UCSD-AML1 (cell line): ENCODE results near the gene DDX54.
"Not testable (repeated sequence)": the region's sequence is repeated elsewhere in the genome, so short reads cannot be mapped to it uniquely, and the experiment has no call there.

Source experiments
- DNase-seq: peaks from one replicate; lab custom pipeline; 2025; ENCODE audit not compliant: unreplicated experiment; lab: John Stamatoyannopoulos, UW

The DDX54 gene

GRCh38 chr12:113127791-113128199 lies 57.5 kb downstream of the DDX54 start:
- DNase-seq: no peak

GRCh38 chr12:113120670-113121370 lies 64.5 kb downstream of the DDX54 start:
- no peak for DNase-seq

GRCh38 chr12:113119980-113120669 lies 65.2 kb downstream of the DDX54 start:
- DNase-seq: no peak

DNA sequence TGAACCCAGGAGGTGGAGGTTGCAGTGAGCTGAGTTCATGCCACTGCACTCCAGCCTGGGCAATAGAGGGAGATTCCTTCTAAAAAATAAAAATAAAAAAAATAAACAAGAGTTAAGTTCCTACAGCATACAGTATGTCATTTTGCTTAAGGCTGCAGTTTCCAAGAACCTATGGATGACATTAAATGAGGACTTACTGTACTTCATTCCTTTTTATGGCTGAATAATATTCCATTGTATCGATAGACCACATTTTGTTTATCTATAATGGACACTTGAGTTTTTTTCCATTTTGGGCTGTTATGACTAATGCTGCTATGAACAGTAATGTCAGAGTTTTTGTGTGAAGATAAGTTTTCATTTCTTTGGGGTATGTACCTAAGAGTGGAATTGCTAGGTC lies 67.1 kb downstream of the DDX54 start:
- no peak for DNase-seq

GRCh38 chr12:113117684-113118083 lies 67.6 kb downstream of the DDX54 start:
- not testable (repeated sequence) for DNase-seq

- DNase-seq: no peak
Measured at GRCh38 chr12:113116875-113117274, 68.4 kb downstream of the DDX54 start.

DNA sequence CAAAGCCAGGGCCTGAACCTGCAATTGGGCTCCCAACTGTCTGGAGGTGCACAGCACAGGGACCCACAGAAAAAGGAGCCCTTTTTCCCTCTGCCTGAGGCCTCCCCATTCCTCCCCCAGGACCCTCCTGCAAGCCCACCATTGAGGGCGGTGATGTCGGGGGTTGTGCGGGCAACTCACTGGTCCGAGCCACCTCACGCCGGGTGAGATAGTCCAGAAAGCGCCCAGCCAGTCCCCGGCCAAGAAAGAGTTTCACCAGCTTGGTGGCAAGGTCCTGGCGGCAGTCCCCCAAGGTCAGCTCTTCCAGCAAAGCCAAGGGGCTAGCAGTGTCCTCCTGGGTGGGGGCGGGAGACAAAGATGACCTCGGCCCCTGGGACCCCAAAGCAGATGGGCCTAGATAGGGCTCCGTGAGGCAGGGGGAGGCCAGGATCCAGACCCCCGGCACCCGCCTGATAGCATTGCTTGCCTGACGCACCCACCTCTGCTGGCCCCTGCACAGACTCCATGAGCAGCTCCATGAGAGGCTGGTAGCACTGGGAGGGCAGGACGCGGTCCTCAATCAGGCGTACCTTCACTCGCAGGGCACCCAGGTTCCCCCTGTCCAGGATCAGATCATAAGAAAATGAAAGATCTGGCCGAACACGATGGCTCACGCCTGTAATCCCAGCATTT lies 69.7 kb downstream of the DDX54 start:
- no peak for DNase-seq

DNA sequence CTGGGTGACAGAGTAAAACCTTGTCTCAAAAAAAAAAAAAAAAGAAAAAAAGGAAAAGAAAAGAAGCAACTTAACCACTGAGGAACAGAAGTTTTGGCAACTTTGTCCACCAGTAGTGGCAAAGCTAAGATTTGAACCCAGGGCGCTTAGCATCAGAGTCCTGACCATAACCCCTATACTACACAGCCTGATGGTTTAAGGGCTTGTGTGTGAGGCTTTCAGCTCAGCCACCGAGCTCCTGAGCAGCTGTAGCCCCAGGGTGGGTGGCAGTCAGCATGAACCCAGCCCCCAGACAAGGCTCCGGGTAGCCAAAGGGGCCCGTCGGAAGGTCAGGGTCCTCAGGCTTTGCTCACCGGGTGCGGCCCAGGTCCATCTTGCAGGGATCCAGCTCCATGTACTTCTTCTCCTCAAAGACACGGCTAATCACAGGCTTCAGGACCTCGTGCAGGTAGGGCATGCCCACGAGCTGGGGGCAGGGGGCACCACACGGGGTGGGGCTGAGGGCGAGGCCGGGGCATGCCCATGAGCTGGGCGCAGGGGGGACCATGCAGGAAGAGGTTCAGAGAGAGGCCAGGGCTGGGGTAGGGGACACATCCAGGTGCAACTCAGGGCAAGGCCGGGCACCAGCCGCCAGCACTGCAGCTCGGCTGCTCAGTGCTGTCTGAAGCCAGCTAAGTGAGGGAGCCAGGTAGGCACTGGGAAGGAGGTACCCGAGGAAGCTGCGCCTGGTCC lies 70.7 kb downstream of the DDX54 start:
- DNase-seq: no peak

GRCh38 chr12:113113397-113113796 lies 71.9 kb downstream of the DDX54 start:
- no peak for DNase-seq

GRCh38 chr12:113112043-113112899 lies 73.0 kb downstream of the DDX54 start:
- no peak for DNase-seq

DNA sequence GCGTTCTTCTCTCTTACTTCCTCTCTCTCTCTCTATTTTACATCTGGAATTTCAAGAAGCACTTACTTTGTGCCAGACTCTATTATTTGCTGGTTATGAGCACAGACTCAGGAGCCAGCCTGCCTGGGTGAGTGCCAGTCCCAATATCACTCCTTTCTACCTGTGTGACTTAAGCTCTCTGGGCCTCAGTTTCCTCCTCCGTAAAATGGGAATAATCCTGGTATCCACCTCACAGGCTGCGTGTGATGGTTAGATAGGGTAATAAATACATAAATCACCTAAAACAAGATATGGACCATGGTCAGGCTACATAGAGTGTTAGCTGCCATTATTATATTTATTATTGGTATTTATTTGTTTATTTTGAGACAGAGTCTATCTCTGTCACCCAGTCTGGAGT lies 74.0 kb downstream of the DDX54 start:
- no peak for DNase-seq

- DNase-seq: no peak
Measured at GRCh38 chr12:113109872-113110599, 75.2 kb downstream of the DDX54 start.

DNA sequence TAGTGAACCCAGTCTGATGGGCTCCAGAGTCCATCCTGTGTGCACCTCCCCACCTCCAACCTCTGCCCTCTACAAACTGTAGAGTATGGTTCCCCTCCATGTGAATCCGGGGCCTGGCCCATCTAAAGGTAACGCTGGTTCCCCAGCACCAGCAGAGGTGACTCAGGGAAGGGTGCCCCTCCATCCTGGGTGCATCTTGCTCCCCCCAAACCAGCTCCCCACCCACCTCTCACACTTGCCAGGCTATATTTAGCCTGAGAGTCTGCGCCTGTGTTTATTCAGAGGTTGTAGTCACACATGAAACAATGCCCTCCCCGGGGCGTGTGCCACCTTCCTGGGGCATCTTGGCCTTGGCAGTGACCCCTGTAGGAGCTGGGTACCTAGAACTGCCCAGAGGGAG lies 75.9 kb downstream of the DDX54 start:
- no peak for DNase-seq

GRCh38 chr12:113108308-113108707 lies 77.0 kb downstream of the DDX54 start:
- no peak for DNase-seq
